Activated CD8-positive, alpha-beta memory T cell treated with anti-CD3 and anti-CD28 coated beads, Interleukin-2, amount 50 U/mL, for 24 hours (primary cell): ENCODE results near the gene UBE2G2.

Source experiments
- DNase-seq: peaks from one replicate; pipeline ENCODE4 v3.0.0-alpha.2; 2020; ENCODE audit errors: extremely low read depth

The UBE2G2 gene

DNA sequence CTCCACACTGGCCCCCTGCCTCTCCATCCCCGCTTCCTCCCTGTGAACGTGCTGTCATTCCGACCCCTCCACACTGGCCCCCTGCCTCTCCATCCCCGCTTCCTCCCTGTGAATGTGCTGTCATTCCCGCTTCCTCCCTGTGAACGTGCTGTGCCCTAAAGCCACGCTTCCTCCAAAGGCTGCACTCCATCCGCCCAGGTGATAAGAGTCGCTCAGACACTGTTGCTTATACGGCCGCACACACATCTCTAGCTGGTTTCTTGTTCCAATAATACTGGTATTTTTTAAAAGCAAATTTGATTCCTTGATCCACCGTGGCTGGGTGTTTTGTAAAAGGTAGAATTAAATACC is 51.0 kb downstream of the UBE2G2 start:
- no peak for DNase-seq

DNA sequence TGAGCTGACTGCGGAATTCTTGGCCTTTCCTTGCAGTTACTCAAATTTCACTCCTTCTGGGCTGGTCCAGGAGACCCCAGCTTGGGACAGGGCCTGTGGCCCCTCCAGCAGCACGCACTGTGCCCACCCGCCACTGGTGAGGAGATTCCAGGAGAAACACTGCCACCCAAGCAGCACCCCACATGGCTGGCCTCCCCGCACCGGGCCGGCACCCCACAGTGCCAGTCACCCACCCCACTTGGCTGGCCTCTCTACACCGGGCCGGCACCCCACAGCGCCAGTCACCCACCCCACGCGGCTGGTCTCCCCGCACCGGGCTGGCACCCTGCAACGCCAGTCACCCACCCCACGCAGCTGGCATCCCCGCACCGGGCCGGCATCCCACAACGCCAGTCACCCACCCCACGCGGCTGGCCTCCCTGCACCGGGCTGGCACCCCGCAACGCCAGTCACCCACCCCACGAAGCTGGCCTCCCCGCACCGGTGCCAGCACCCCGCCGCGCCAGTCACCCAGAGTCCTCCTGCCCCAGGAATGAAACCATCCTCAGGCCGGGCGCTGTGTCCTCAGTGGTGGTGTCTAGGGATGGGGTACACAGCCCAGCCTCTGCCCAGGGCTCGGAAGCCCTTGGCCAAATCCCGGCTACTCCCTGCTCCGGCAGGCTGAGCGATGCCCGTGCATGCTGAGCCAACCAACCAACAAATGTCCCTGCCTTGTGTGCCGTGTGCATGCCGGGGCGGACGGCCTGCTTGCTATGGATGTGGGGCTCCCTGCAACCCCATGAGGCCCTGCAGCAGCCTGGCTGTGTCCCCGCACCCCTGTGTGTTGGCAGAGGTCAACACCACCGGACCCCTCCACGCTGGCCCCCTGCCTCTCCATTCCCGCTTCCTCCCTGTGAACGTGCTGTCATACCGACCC is 51.6 kb downstream of the UBE2G2 start:
- DNase-seq, result no peak

DNA sequence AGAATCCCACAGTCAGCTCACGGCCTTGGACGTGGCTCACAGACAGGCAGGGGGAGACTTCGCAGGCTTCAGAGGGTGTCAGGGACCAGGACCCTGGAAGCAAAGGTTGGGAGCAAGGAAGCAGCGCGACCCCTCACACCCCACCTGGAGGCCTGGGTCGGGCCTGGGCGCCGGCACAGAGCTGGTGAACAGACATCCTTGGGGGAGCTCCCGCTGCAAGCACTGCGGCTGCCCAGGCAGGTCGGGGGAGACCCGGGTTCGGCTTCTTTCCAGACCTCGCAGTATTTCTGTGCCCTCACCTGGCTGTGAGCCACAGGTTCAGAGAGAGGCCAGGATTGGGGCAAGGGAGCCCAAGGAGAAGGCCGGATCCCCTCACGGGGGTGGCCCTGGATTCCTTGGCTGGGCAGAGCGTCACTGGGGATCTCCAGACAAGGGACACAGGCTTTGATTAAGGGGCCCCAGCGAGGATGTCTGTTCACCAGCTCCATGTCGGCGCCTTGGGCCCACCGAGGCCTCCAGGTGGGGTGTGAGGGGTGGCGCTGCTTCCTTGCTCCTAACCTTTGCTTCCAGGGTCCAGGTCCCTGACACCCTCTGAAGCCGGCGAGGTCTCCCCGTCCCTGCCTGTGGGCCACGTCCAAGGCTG is 52.4 kb downstream of the UBE2G2 start:
- no peak for DNase-seq

DNA sequence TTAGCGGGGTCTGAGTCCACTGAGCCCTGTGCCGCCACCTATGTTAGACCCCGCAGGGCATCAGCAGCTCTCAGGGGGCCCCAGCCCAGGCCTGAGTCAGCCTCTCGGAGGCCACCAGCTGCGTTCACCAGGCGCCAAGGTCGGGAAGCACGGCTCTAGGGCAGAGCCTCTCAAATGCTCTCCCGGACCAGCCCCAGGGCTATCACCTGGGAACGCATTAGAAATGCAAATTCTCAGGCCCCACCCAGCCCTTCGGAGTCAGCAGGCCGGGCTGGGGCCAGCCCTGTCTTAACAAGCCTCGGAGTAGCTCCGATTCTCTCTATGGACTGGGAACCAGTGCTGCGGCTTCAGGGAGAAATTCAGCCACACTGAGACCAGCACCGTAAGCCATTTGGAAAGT is 53.0 kb downstream of the UBE2G2 start:
- no peak for DNase-seq

DNA sequence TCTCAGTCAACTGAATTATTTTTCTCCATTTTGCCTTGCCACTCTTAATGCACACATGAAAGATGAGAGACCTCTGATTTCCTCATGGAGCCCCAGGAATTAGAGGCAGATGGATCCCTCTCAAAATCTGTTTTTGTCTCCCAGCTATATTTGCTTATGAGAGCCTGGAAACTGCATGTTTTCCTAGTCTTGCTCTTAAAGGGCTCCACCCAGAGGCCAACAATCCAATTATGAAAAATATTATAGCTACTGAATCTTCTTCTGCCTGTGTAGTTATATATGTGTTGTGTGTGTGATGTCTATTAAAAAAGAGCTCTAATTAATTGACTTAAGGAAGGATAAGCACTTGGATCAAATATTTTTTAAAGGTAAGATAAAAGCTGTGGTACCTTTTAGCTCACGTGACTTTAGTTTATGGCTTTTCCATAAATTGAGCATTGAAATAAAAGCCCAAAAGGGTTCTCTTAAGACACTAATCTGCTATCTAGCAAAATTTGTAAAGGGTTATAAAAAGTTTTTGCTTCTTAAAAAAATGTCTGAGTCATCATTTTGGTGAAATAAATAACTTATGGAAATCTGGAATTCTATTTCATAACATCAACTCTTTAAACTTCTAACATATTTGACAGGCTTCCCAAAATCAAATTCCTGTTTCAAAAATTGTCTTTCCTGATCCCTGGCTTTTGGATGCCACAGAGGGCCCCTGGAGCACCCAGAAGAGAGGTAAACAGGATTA is 59.0 kb downstream of the UBE2G2 start:
- DNase-seq, result no peak

DNA sequence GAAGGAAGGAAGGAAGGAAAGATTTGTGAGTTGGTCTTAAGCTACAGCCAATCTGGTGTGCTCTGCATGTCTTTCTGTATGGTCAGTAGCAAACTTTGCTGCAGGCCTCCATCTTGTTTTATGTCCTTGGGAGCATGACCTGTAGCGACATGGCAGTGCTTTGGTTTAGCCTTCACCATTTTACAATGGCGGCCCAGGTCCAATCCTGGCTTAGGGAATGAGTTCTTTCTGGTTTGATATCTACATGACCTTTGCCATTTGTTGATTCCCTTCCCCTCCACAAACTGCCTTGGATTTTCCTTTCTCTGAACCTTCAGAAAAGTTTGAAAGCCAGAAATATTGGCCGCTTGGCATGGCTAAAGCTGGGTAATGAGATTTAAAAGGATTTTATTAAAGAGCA is 59.7 kb downstream of the UBE2G2 start:
- DNase-seq, result no peak

DNA sequence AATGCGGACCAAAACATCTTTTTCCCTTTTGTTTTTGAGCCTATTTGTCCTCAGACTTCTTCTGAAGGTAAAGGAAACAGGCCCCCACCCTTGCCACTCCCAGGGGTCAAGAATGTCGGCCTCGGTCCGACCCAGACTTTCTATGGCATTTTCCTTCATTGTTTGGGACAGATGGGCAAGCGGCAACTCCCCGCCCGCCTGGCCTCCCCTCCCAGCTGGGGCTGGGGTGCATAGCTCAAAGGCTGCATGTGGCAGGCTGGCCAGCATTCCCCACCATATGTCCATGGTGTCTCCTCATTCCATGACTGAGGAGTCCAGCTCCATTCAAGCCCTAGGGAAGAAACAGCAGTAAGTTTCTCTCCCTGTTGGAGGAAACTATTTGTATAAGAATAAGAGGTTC is 60.9 kb downstream of the UBE2G2 start:
- no peak for DNase-seq

DNA sequence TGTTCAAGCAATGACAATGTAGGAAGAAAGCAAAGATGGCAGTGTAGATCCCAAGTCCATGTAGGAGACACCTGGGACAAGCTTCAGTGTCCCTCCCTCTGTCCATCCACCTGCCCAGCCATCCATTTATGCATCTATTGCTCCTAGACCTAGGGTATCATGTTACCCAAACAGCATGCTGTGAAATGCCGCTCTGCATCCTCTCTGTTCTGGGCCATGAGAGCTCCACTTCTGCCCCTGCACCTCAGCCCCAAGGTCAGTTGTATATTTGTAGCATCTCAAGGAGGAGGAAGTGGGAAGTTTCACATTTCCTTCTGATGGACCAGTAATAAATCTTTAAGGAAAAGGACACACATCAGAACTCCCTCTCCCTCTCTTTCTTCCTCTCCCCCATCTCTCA is 62.3 kb downstream of the UBE2G2 start:
- no peak for DNase-seq

DNA sequence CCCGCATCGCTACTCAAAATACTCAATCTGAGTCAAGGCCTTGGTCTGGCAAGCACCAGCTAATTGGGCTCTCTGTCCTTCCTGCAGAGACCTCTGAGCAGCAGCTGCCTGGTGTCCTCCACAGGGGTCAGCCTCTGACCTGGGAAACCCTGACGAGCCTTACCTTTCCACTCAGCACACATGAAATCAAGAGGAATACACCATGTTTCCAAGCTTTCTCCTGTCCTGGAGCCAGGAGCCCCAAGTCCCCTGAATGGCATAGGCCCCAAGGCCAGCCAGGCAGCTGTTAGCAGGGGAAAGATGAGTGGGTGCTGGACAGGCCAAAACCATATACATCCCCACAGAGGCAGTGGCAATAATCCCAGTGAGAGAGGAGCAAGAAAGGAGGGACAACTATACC is 63.0 kb downstream of the UBE2G2 start:
- no peak for DNase-seq

DNA sequence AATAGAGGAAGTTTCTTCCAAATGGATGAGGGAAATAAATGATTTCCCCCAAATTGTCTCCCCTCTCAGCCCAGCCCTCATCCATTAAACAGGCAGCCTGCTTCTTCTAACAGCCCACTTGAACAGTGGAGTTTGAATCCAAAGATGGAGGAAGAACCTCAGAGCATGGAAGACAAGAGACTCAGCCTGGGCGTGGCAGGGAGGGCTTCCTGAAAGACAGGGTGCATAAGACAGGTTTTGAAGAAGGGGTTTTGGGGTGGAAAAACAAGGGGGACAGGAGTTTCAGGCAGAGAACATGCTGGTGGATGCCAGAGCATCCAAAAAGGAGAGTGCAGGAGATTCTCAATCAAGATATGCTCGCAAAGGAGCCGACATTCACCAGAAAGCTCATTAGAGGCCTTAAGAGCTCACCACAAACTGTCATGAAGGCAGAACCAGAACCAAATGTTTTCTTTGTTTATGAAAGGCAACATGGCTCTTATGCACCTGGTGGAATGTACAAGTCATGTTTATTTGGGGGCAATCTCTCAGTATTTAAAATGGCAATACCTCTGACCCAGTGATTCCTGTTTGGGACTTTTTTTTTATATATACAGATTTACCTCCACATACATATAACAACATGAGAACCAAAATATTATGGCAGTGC is 63.8 kb downstream of the UBE2G2 start:
- DNase-seq, result no peak

DNA sequence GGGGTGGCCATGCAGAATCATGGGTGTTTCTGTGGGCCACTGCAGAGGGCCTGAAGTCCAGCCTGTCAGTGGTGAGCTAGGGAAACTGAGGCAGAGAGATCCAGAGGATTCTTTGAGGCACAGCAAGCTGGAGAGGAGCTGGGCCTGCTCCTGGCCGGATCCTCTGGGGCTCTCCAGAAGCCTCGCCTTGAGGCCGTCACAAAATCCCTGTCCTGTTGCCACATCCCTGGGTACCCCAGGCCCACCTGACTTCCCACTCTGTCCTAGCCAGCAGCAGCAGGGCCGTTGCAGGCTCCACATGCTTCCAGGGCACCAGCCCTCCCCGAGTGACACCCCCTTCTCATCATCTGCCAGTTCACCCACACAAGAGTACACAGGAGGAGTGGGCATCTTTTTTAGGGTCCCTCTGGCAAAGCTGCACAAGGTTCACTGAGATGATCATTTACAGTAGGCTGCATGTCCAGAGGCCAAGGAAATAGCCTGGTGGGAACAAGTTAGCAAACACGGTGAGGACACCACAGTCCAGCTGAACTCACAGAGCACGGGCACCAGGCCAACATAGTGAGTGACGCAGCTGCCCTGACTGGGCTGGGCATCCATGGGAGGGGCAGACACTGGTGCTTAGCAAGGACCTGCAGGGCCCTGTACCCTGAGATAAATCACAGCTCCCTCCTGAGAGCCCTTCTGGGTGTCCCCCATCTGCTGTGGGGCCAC is 65.2 kb downstream of the UBE2G2 start:
- DNase-seq, result no peak

DNA sequence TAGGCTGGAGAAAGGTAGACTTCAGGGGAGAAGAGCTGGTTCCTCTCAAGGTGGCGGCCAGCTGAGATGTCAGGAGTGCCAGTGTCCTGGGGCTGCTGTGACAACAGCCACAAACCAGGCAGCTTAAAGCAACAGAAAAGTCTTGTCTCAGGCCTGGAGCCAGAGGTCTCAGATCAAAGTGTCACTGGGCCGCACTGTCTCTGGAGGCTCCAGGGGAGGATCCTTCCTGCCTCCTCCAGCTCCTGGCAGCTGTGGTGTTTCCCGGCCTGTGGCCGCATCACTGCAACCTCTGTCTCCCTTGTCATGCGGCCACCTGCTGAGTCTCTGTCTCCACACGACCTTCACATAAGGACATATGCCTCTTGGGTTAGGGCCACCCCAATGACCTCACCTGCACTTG is 65.8 kb downstream of the UBE2G2 start:
- no peak for DNase-seq

DNA sequence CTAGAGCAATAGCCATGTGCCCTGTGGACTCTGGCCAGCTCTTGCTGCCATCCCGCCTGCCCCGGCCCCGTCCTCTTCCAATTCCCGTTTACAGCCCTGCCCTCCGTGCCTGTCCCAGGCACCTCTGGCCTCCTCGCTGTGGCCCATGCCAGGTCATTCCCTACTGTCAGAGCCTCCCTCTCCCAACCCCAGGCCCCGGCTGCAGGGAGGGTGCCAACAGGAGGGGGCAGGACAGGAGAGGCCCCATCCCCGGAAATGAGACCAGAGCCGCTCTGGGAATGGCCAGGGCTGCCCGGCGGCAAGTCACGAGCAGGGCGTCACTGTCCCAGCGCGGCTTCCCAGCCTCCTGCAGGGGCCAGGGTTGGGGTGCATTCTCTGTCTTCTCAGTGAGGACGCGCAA is 66.8 kb downstream of the UBE2G2 start:
- no peak for DNase-seq

DNA sequence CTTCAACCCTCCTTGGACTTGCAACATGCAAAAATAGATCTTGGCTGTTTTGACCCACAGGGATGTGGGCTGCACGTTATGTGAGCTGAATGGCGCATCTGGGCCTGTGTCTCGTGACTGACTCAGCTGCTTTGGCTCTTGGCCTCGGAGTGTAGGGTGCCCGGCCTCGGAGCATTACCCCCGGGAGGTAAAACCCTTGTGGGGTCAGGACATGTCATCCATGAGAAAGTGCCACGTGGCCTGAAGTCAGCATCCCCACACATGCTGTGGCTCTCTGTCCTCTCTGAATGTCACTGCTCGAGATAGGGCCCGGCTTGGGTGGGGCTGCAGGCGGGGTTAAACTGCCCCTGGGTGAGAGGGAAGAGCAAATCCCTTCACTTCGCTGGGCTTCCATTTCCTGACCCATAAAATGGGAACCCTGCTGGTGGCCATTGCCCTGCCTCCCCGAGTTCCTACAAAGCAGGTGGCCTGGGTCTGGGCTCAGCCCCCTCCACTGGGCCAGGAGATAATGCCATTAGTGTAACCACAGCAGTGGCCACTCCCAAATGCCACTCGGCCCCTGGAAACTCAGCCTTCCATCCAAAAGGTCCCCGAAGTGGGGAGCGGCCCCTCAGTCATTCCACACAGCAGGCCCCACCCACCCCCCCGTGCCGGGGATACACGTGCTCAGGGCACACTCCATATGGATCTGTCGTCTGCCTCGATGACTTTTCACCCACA is 67.4 kb downstream of the UBE2G2 start:
- DNase-seq, result no peak

DNA sequence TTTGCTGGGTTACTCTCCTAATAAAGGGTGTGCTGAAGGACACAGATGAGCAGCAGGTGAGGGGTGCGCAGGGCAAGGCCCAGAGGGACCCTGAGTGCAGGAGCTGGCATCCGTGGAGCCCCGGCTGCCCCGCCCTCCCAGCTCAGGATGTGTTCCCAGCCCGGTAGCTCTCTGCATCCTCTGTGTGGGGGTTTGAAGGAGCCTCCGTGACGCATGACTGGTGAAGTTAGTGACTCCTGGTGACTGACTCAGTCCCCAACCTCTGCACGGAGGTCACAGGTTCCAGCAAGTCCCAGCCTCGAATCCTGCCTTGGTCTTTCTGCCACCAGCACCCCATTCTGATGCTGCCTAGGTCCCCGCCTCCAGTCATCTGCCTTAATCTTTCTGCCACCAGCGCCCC is 68.7 kb downstream of the UBE2G2 start:
- DNase-seq, result no peak

DNA sequence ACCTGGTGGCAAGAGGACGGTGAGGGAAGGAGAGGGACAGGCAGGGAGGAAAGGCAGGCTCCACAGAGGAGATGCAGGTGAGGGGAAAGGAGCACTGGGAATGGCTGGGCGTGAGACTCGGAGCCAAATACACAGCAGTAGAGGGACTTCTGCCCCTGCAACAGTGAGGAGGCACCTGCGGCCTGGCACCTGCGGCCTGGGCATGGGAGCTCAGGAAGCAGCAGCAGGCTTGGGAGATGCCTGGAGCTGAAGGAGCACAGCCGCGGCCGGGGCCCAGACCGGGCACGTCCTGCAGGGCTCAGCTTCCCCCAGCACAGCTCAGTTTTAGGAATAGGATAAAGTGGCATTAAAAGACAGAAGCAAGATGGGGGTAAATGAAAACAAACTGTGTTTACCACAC is 69.4 kb downstream of the UBE2G2 start:
- DNase-seq, result no peak

DNA sequence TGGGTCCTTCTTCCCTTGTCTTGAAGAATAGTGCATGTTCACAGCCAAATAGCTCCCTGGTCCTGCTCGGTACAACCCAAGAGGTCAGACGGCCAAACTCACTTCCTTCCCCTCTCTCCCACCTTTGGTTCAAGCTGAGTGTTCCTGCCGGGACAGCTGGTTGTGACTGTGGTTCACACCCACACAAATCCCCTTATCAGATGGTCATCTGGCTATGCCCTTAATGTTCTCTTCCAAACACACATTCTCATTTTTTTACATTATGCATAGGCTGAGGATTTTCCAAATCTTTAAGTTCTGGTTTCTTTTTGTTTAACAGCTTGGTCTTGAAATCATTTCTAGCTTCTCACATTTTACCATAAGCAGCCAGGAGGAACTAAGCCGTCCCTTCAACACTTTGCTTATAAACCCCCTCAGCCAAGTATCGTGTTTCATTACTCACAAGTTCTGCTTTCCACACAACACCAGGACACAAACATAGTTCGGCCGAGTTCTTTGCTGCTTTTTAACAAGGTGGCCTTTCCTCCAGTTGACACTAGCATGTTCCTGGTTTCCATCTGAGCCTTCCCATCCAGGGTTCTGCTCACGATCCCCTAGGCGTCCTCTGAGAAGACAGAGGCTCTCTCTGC is 70.6 kb downstream of the UBE2G2 start:
- no peak for DNase-seq

DNA sequence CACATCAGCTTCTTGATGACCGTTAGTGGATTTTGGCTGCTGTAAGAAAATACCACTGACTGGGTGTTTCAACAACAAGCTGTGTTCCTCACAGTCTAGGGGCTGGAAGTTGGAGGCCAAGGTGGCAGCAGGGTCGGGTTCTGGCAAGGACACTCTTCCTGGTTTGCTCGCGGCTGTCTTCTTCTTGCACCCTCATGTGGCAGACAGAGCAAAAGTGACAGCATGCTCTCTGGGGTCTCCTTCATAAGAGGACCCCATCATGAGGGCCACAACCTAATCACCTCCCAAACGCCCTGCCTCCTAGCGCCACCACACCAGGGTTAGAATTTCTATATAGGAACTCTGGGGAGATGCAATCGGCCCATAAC is 71.6 kb downstream of the UBE2G2 start:
- DNase-seq, result no peak

DNA sequence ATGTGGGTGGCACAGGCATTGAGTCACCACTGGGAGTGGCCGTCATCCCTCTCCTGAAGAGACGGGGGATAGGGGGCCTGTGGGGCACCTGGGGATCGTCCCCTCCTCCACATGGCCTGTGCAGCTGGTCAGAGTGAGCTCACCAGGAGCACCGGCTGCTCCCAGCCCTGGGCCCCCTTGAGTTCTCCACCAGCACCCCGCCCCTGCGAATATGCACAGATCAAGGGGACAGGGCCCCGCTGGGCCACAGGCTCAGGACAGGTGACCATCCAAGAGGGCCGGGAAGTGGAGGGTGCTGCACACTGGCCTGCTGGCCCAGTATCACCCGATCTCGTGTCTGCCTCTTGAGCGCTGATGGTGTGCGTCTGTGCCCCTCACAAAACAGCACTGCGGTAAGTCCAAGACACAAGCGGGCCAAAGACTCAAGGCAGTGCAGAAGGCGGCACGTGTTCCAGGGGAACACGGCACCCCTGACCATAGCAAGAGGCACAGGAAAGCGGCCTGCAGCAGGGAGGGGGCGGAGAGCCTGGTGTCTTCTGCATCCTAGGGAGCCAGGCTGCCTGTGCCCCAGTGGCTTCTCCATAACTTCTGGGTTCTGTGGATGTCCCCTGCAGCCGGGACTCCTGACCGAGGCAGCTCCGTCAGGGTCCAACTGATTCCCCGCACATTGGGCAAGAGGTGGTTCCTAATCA is 72.1 kb downstream of the UBE2G2 start:
- DNase-seq, result no peak

DNA sequence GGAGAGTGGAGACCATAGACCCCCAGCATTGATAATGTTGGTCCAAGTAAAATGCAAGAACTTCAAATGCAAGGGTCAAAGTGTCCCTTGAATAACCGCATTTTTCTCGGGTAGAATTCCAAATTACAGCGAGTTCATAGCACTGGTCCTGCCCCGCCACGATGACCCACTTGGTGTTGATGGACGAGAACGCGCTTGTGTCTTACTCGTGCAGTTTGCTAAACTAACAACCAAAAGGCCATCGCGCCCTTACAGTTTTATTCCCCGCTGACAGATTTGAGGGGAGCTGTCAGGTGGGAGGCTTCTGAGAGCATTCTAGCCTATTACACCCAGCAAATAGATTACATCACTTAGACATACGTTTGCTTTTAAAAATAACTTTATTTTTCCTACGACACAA is 72.9 kb downstream of the UBE2G2 start:
- no peak for DNase-seq
